Stromal cell of bone marrow (primary cell): ENCODE results near the gene PPP2R2B.
"Not testable (repeated sequence)": the region's sequence is repeated elsewhere in the genome, so short reads cannot be mapped to it uniquely, and the experiment has no call there.

Experiments used
- DNase-seq: peaks from one replicate; pipeline ENCODE4 v3.0.0-alpha.2; 2012; ENCODE audit warnings: low read depth

Gene PPP2R2B

DNA sequence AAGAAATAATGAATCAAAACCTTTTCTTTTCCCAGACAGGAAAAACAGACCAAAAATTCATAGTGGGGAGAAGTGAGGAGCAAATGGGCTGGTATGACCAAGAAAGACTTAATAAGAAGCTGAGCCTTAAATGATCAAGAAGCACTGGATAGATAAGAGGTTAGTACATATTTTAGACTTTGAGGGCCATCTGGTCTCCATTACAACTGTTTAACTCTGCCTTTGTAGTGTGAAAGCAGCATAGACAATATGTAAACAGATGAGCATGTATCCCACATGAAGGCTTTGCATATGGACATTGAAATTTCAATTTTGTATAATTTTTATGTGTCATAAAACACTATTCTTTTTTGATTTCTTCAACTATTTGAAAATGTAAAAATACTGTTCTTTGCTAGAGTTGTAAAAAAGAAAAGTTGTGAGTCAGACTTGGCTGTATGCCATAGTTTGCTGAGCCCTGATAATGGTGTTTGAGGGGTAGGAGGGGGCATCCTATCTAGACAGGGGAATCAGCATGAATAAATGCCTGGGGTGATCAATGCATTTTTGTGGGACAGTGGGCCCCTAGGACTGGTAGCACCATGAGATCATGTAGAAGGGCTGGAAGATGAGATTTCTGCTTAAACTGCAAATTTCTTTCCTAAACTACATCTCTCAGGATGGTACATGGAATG is 270.8 kb downstream of the PPP2R2B start:
- DNase-seq, result no peak

GRCh38 chr5:146606893-146607292 is 271.7 kb downstream of the PPP2R2B start:
- DNase-seq, result no peak

- no peak for DNase-seq
Observed at GRCh38 chr5:146600376-146600775, 278.2 kb downstream of the PPP2R2B start.

DNA sequence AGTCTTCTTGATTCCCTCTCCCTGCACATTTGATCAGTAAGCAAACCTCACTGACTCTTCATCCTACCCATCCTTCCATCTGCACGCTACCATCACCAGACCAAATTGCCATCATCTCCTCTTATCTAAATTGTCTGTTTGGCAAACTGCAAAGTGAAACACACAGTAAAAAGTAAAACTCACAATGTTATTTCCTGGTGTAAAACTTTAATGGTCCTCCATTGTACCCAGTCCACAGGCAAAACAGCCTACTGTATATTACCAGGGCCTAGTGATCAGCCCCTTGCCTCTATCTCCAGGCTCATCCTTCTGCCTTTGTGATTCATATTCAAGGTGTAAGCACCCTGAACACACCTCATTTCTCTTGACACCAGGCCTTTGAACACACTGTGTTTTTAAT is 279.3 kb downstream of the PPP2R2B start:
- no peak for DNase-seq

DNA sequence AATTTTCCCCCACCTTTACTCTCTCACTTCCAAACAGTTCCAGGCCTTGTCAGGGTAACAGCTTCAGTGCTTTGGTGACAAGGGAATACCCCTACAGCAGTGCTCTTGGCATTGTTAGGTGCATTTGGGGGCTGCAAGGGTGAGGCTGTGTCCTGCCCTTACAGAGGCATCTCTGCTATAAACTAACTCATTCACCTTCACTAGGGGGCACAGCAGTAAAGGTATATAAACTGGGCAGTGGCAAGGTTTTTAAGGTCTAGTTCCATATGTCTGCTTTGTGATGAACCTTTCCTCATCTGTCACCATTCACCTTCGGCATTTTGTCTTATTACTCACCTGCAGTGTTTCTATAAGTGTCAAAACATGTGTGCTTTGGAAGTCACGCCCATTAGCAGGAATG is 283.5 kb downstream of the PPP2R2B start:
- DNase-seq, result no peak

DNA sequence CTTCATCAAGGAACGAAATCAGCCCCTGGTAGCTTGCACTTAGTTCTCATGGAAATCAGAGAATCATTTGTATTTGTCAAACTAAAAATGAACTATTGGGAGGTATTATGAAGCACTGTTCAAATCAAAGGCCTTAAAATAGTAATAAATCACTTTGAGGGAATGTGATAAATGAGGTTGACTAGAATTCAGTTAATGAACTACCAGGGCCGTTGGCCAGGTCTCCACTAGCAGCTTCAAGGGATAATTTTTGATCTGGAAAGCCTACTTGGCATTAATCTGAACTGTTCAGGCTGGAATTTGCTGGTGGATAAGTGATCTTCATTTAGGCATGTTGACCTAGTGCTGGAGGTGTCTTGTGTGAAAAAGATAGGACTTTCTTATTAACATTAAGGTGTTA is 286.2 kb downstream of the PPP2R2B start:
- no peak for DNase-seq

- DNase-seq, result no peak
Observed at GRCh38 chr5:146589028-146589345, 289.6 kb downstream of the PPP2R2B start.

GRCh38 chr5:146588331-146589027 is 290.1 kb downstream of the PPP2R2B start:
- no peak for DNase-seq

- DNase-seq, result no peak
Observed at GRCh38 chr5:146586752-146587151, 291.8 kb downstream of the PPP2R2B start.

DNA sequence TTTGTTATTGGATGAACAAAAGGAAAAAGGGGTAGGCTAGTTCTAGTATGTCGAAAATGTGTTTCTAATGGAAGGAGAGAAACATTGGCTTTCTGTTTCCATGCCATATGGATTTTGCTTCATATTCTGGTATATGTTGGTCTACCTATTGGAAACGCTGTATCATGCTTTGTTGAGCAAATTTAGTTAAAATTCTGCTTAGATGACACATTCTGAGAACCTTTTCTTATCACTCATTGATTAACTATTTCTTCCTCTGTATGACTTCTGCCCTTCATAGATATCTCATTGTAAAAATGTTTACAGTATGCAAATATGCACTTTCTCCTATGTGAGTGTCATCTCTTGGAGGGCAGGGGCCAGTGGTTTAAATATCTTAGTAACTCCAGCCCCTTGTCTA is 293.8 kb downstream of the PPP2R2B start:
- no peak for DNase-seq

- no peak for DNase-seq
Observed at GRCh38 chr5:146582051-146582596, 296.4 kb downstream of the PPP2R2B start.

DNA sequence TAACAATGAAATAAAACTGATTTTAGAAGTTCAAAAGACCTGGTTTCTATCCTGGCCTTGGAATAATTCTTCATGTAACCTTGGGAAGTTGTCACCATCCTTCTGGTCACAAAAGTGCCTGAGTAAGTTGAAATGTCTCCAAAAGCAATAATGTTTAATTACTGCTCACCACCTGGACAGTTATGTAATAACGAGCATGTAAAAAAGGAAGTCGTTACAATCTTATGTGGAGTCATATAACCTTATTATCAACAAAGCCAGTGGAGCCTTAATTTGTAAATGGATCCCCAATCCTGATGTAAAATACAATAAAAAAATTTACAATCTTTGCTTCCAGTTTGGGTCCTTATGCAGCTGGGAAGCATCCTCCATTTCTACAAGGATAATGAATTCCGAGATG is 298.3 kb downstream of the PPP2R2B start:
- no peak for DNase-seq

DNA sequence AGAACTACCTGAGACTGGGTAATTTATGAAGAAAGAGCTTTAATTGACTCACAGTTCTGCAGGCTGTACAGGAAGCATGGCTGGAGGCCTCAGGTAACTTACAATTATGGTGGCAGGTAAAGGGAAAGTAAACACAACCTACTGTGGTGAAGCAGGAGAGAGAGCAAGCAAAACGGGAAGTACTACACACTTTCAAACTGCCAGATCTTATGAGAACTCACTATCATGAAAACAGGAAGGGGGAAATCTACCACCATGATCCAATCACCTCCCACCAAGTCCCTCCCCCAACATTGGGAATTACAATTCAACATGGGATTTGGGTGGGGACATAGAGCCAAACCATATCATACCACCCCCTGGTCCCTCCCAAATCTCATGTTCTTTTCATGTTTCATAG is 303.8 kb downstream of the PPP2R2B start:
- no peak for DNase-seq

GRCh38 chr5:146568161-146568560 is 310.4 kb downstream of the PPP2R2B start:
- no peak for DNase-seq

DNA sequence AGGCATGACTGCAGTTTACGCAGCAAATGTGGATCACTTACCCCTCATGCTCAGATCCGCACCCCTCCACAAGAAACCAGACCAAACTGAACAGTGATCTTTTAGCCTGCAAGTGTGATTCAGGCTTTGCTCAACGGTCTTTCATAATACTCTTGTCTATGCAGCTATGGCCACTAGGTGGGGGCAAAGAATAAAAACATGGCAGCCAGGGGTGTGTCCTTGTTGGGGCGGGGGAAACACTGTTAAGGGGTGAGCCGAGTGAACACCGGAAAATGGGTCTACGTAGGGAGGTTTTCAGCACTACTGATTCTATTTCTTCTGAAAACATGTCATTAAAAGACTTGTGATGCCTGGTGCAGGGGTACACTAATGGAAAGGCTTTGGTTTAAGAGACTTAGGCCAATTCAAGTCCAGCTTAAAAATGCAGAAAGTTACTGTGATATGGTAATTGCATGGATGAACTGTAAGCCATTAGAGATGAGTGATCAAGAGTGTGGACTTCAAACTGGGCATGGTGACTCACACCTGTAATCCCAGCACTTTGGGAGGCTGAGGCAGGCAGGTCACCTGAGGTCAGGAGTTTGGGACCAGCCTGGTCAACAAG is 312.7 kb downstream of the PPP2R2B start:
- peak; percentile 44 for DNase-seq

DNA sequence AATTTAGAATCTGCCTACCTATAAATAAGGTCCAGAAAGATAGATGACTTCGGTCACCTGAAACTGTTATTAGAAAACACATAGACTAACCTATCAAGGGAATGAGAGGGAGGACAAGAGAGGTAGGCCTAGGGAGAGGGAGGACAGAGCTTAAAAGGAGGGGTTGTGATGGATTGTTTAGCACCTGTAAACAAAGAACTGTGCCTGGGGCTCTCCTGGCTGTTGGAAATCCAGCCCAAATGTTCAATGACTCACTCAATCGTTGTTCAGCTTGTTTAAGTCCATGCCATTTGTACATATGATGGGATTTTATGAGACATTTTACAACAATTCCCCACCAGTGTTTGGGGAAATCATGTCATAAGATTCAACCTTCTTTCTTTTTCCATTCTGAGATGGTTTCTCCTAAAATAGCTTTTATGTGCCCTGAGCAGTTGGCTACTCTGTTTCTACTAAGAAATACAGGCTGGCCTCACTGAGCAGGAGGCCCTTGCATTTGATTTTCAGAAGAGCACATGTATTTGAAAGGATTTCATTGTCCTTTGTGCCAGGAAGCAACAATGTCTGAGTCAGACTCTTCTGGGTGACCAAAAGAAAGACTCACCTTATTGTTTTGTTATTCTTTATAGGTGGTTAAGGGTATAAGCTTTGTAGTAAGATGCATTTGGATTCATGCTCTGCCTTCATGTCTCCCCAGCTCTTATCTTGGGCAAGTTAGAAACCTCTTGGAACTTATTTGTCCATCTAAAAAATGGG is 314.4 kb downstream of the PPP2R2B start:
- no peak for DNase-seq

DNA sequence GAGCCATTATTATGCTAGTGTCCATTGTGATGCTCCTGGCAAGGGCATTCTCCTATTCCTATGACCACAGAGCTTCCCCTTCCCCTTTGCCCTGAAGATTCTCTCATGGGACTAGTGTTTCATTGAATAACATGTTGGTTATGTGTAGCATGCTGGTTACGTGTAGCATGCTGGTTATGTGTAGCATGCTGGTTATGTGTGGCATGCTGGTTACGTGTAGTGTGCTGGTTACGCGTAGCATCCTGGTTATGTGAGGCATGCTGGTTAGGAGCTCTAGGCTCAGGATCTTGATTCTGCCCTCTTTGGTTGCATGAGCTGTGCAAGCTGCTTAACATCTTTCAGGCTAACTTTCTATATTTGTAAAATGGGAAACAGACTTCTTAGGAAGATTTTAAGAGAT is 316.1 kb downstream of the PPP2R2B start:
- no peak for DNase-seq

DNA sequence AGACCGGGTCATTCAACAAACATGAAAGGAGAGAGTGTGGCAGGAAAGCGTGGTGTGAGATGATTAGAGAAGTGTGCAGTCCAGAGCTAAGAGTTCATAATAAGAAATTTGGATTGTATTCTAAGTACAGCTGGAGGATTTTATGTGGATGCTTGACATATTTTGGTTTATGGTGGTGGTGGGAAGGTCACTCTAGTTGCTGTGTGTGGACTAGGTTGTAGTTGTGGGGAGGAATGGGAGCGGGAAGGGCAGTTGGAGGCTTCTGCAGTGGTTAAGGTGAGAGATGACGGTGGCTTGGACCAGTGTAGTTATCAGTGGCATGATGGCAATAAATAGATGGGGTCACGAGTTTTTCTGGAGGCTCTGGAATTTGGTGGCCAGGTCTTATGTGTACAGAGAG is 316.8 kb downstream of the PPP2R2B start:
- DNase-seq, result no peak

GRCh38 chr5:146560205-146560812 is 318.2 kb downstream of the PPP2R2B start:
- DNase-seq, result no peak

- DNase-seq, result not testable (repeated sequence)
Observed at GRCh38 chr5:146556884-146557283, 321.7 kb downstream of the PPP2R2B start.

DNA sequence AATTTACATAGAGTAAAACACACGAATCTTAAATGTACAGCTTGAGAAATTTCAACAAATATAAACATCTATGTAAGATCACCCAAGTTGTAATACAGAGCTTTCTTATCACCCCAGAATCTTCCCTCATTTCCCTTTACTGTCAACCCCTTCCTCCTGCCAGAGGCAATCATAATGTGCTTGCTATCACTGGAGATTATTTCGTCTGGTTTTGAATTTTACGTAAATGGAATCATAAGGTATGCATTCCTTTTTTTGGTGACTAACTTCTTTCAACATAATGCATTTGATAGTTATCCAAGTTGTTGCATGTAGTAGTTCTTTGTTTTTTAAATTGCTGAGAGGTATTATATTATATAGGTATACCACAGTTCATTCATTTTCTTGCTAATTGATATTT is 325.1 kb downstream of the PPP2R2B start:
- DNase-seq, result no peak

DNA sequence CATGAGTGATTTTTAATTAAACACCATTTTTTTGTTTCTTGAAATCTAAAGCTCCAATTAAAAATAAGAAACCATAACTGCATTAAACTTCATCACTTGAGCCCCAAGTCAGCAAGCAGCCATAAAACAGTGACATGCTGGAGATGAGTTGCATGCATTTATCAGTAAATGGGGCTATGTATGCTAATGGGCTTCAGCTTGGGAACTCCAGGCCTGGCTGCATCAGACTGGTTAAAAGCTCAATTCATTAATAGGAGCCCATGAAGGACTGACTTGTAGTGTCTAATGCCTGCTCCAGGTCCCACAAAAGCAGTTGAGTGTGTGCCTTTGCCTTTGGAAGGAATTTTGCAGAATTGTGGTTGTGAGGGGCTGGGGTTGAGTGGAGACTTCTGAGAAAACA is 328.9 kb downstream of the PPP2R2B start:
- no peak for DNase-seq
